22Rv1 (cell line): ENCODE data around the gene ZSWIM9.

Experiments used
- ZFX ChIP-seq: fragments of 450-650 bp; IDR thresholded peaks from 2 replicates; pipeline ENCODE4 v1.6.1; 2017; ENCODE audit warnings: antibody characterized with exemption, borderline replicate concordance
- TF ChIP-seq, protein P1 (sequence below): fragments of 450-650 bp; IDR thresholded peaks from 2 replicates; pipeline ENCODE4 v1.5.1; 2017; ENCODE audit warnings: mild to moderate bottlenecking

DNA sequence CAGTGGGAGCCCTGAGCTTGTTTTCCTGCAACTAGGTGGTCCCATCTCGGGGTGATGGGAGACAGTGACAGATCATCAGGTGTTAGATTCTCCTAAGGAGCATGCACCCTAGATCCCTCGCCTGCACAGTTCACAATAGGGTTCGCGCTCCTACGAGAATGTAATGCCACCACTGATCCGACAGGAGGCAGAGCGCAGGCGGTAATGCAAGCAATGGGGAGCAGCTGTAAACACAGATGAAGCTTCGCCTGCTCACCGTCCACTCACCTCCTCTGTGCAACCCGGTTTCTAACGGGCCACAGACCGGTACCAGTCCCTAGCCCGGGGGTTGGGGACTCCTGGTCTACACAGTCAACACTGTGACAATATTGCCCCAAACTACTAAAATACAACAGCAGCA, 46.5 kb downstream of the ZSWIM9 start:
- TF ChIP-seq ZFX = no peak
- TF ChIP-seq, protein P1, sequence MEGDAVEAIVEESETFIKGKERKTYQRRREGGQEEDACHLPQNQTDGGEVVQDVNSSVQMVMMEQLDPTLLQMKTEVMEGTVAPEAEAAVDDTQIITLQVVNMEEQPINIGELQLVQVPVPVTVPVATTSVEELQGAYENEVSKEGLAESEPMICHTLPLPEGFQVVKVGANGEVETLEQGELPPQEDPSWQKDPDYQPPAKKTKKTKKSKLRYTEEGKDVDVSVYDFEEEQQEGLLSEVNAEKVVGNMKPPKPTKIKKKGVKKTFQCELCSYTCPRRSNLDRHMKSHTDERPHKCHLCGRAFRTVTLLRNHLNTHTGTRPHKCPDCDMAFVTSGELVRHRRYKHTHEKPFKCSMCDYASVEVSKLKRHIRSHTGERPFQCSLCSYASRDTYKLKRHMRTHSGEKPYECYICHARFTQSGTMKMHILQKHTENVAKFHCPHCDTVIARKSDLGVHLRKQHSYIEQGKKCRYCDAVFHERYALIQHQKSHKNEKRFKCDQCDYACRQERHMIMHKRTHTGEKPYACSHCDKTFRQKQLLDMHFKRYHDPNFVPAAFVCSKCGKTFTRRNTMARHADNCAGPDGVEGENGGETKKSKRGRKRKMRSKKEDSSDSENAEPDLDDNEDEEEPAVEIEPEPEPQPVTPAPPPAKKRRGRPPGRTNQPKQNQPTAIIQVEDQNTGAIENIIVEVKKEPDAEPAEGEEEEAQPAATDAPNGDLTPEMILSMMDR = no peak
